Measurements from ENCODE around the gene MB21D2. TPM values are rescaled to one million over a fixed set of nuclear protein-coding genes. Genes with fewer than 3 reads are reported as not detected.

The MB21D2 gene
- total RNA-seq: 1.4 and 2.2 TPM in 2 replicates

DNA sequence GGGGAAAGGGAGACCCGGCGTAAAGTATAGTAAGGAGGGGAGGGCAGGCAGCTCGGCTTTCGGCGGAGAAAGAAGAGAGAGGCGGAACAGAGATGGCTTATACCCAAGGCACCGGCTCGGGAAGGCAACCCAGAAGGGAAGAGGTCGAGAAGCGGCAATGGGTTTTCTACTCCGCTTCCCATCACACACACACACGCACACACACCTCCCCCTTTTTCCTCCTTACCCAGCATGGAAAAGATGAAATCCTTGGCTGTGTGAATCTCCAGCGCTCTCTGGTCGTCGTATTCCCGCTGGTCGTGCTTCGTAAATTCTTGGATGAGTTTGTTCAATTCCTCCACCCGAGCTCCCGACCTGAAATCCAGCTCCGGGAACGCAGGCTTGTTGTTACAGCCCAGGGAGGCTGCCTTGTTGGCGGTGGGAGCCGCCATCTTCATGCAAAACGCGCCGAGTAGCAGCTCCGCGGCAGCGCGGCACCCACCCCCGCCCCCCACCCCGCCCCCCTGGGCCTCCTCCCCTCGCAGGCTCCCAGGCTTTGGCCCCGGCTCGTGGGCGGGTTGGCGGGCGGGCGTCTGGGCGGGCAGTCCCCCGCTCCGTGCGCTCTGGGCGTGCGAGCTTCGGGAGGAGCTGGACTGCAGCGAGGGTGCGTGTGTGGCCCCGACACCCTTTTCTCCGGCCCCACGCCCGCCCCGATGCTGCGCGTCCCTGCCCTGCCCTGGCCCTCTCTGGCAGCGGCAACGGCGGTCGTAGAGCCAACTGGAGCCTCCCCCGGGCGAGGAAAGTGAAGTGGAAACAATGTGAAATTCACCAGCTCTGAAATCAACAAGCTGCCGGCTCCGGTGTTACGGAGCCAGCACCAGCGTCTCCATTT, at the start of gene MB21D2:
Gene MB21D2, minus strand, starts transcription at position 453 of the 871 bp plus-strand sequence. Its CDS starts 16 bp downstream, at position 437.

Other genes starting within 250 kb of the MB21D2 start
- gene FGF12, start 190.3 kb downstream of the MB21D2 start, total RNA-seq: 1.3 and 1.4 TPM in 2 replicates

Measured in cardiac ventricle fibroblast (primary cell).